HuH-7.5 (cell line): Measurements from ENCODE around the gene TESK2.

Source experiments
- DNase-seq: peaks from one replicate; pipeline ENCODE4 v3.0.0; 2011; ENCODE audit warnings: low spot score

TESK2 gene

GRCh38 chr1:45337630-45338325 lies 153.2 kb downstream of the TESK2 start:
- DNase-seq: no peak

- DNase-seq: peak; percentile 68
Observed at GRCh38 chr1:45335855-45336324, 155.1 kb downstream of the TESK2 start.

- DNase-seq: no peak
Observed at GRCh38 chr1:45334308-45335245, 156.4 kb downstream of the TESK2 start.

GRCh38 chr1:45332346-45332720 lies 158.6 kb downstream of the TESK2 start:
- no peak for DNase-seq

GRCh38 chr1:45331436-45332345 lies 159.3 kb downstream of the TESK2 start:
- DNase-seq: no peak

- DNase-seq: no peak
Observed at GRCh38 chr1:45329445-45329844, 161.5 kb downstream of the TESK2 start.

- no peak for DNase-seq
Observed at GRCh38 chr1:45328680-45329079, 162.3 kb downstream of the TESK2 start.

GRCh38 chr1:45327644-45328515 lies 163.1 kb downstream of the TESK2 start:
- no peak for DNase-seq

GRCh38 chr1:45326627-45327623 lies 164.0 kb downstream of the TESK2 start, which contains the start of gene HPDL:
Gene HPDL (plus strand): TSS chr1:45326895. CDS start chr1:45327149, 254 bp downstream.
- no peak for DNase-seq

- no peak for DNase-seq
Observed at GRCh38 chr1:45325851-45326506, 165.0 kb downstream of the TESK2 start.

GRCh38 chr1:45322486-45323040 lies 168.4 kb downstream of the TESK2 start:
- DNase-seq: no peak

GRCh38 chr1:45321444-45321843 lies 169.5 kb downstream of the TESK2 start:
- DNase-seq: no peak

GRCh38 chr1:45319761-45320160 lies 171.2 kb downstream of the TESK2 start:
- DNase-seq: no peak

GRCh38 chr1:45317166-45317565 lies 173.8 kb downstream of the TESK2 start:
- DNase-seq: no peak

- no peak for DNase-seq
Observed at GRCh38 chr1:45314266-45314665, 176.7 kb downstream of the TESK2 start.

GRCh38 chr1:45306905-45307304 lies 184.1 kb downstream of the TESK2 start:
- DNase-seq: no peak

- no peak for DNase-seq
Observed at GRCh38 chr1:45306319-45306718, 184.6 kb downstream of the TESK2 start.

GRCh38 chr1:45305231-45305630 lies 185.7 kb downstream of the TESK2 start:
- no peak for DNase-seq
